HG03025 (cell line): ENCODE results near the gene GIGYF2.
"Not testable (repeated sequence)": the region's sequence is repeated elsewhere in the genome, so short reads cannot be mapped to it uniquely, and the experiment has no call there.

ENCODE experiments used
- ATAC-seq: cut with Tn5 transposase; IDR thresholded peaks from one replicate; pipeline ENCODE4 v1.9.1; 2021; ENCODE audit warnings: mild to moderate bottlenecking, moderate library complexity; ENCODE audit not compliant: unreplicated experiment, low FRiP score

The GIGYF2 gene

GRCh38 chr2:232697059-232697806 is at the start of gene GIGYF2:
Gene GIGYF2, plus strand, starts transcription at chr2:232697331. Its CDS starts 37,867 bp downstream, at chr2:232735198.
- peak; percentile 67 for ATAC-seq

GRCh38 chr2:232649033-232649432 is 48.1 kb upstream of the GIGYF2 start:
- no peak for ATAC-seq

GRCh38 chr2:232652505-232652851 is 44.7 kb upstream of the GIGYF2 start:
- ATAC-seq: no peak

GRCh38 chr2:232653441-232653840 is 43.7 kb upstream of the GIGYF2 start:
- ATAC-seq: no peak

- ATAC-seq: no peak
Observed at GRCh38 chr2:232655392-232655791, 41.7 kb upstream of the GIGYF2 start.

- ATAC-seq: no peak
Observed at GRCh38 chr2:232658217-232658785, 38.8 kb upstream of the GIGYF2 start.

- ATAC-seq: no peak
Observed at GRCh38 chr2:232659359-232659758, 37.8 kb upstream of the GIGYF2 start.

- no peak for ATAC-seq
Observed at GRCh38 chr2:232662486-232663260, 34.5 kb upstream of the GIGYF2 start.

GRCh38 chr2:232666051-232666805 is 30.9 kb upstream of the GIGYF2 start:
- ATAC-seq: no peak

GRCh38 chr2:232667989-232668583 is 29.0 kb upstream of the GIGYF2 start:
- no peak for ATAC-seq

- ATAC-seq: no peak
Observed at GRCh38 chr2:232668805-232669444, 28.2 kb upstream of the GIGYF2 start.

- no peak for ATAC-seq
Observed at GRCh38 chr2:232672588-232672987, 24.5 kb upstream of the GIGYF2 start.

- no peak for ATAC-seq
Observed at GRCh38 chr2:232674491-232674890, 22.6 kb upstream of the GIGYF2 start.

- ATAC-seq: no peak
Observed at GRCh38 chr2:232675381-232675780, 21.8 kb upstream of the GIGYF2 start.

GRCh38 chr2:232680006-232680405 is 17.1 kb upstream of the GIGYF2 start:
- ATAC-seq: no peak

- no peak for ATAC-seq
Observed at GRCh38 chr2:232681527-232681926, 15.6 kb upstream of the GIGYF2 start.

- ATAC-seq: no peak
Observed at GRCh38 chr2:232683368-232683767, 13.8 kb upstream of the GIGYF2 start.

- not testable (repeated sequence) for ATAC-seq
Observed at GRCh38 chr2:232685391-232685790, 11.7 kb upstream of the GIGYF2 start.

- ATAC-seq: no peak
Observed at GRCh38 chr2:232687382-232688160, 9.6 kb upstream of the GIGYF2 start.
